ENCODE data around the gene SLC7A10.

Gene SLC7A10

GRCh38 chr19:33261511-33262189 lies 36.0 kb upstream of the SLC7A10 start:
- in situ Hi-C loops (cut with MboI; ENCODE audit: low sequenced_read_pairs) = no loop called here
- H3K36me3 ChIP-seq (replicated peaks) = no peaks in the 10 kb centered on the region
- H3K4me3 ChIP-seq = no peak overlapping the region
- H3K27me3 ChIP-seq (ENCODE audit: low read depth) = no peaks in the 10 kb centered on the region
- no peak for DNase-seq (ENCODE audit: low spot score in 2 of 2)
- no peaks in the 10 kb centered on the region for H3K4me1 ChIP-seq
- no peaks in the 10 kb centered on the region for H3K9me3 ChIP-seq

DNA sequence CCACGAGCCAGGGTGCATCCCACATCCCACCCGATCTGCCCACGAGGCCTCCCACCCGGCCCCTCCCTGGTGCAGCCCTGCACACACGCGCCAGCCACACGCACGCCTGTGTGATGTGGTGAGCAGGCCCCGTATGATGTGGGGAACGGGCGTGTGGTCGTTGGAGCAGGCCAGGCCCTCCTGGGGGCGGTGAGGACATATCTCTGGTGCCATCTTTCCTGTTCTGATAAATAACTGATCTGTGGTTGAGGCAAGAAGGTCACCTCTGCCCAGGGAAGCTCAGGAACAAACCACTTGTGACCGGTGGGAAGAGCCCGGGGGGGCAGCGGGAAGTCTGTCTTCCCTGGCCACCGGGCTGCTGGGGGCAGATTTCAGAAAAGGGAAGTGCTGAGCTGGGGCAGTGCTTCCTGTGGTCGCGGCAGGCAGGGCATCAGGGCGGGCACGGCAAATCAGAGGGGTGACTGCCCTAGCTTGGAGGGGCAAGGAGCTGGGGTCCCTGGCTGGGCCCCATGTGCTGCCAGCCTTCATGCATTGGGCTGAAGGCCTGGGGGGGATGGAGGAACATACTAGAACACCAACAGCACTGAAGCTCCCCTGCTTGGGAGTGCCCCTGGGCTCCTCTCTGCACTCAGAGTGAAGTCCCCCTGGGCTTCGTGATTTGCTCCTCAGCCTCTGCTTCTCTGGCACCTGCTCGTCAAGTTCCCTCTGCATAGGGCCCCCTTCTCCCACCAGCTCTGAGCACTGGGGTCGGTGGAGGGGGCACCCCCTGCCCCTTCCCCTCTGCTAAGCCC lies 35.2 kb upstream of the SLC7A10 start:
- in situ Hi-C loops (cut with MboI; ENCODE audit: low sequenced_read_pairs) = no loop called here
- DNase-seq (ENCODE audit: low spot score in 2 of 2) = no peak

DNA sequence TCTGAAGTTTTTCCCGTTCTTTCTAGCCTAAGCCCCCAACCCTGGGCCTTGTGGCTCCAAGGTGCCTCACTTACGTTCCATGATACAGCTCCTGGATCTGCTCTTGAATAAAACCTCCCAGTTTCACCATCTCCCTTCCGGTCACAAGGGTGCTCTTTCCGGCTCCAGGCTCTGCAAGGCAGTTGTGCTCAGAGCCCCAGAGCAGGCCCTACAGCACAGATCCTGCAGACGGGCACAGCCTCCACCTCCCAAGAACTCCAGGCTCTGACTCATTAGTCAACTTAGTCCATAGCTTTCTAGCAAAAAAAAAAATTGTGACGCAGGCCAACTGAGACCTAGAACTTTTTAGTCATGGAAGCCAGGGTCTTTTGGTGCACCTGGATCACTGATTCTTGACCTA lies 33.9 kb upstream of the SLC7A10 start:
- Histone ChIP-seq H3K4me1 (no peaks in the 10 kb centered on the region), H3K4me3 (no peak overlapping the region), H3K36me3 (replicated peaks) (no peaks in the 10 kb centered on the region), H3K9me3 (no peaks in the 10 kb centered on the region), H3K27me3 (ENCODE audit: low read depth) (no peaks in the 10 kb centered on the region)
- in situ Hi-C loops (cut with MboI; ENCODE audit: low sequenced_read_pairs) = no loop called here
- no peak for DNase-seq (ENCODE audit: low spot score in 2 of 2)

More for the DNA sequence above, 35.2 kb upstream of the SLC7A10 start:
- Histone ChIP-seq H3K4me1 (no peaks in the 10 kb centered on the region), H3K9me3 (no peaks in the 10 kb centered on the region), H3K36me3 (replicated peaks) (no peaks in the 10 kb centered on the region), H3K27me3 (ENCODE audit: low read depth) (no peaks in the 10 kb centered on the region), H3K4me3 (no peak overlapping the region)

- Histone ChIP-seq H3K4me3 (no peak overlapping the region), H3K27me3 (ENCODE audit: low read depth) (no peaks in the 10 kb centered on the region), H3K9me3 (no peaks in the 10 kb centered on the region), H3K36me3 (replicated peaks) (no peaks in the 10 kb centered on the region), H3K4me1 (no peaks in the 10 kb centered on the region)
- DNase-seq (ENCODE audit: low spot score in 2 of 2) = no peak
- in situ Hi-C loops (cut with MboI; ENCODE audit: low sequenced_read_pairs) = no loop called here
These were observed 32.2 kb upstream of the SLC7A10 start for GRCh38 chr19:33257828-33258227.

- DNase-seq (ENCODE audit: low spot score in 2 of 2) = no peak
- no peaks in the 10 kb centered on the region for H3K27me3 ChIP-seq (ENCODE audit: low read depth)
- in situ Hi-C loops (cut with MboI; ENCODE audit: low sequenced_read_pairs) = no loop called here
- H3K9me3 ChIP-seq = no peaks in the 10 kb centered on the region
- H3K4me3 ChIP-seq = no peak overlapping the region
- no peaks in the 10 kb centered on the region for H3K36me3 ChIP-seq (replicated peaks)
- no peaks in the 10 kb centered on the region for H3K4me1 ChIP-seq
These were observed 30.6 kb upstream of the SLC7A10 start for GRCh38 chr19:33256261-33256660.

DNA sequence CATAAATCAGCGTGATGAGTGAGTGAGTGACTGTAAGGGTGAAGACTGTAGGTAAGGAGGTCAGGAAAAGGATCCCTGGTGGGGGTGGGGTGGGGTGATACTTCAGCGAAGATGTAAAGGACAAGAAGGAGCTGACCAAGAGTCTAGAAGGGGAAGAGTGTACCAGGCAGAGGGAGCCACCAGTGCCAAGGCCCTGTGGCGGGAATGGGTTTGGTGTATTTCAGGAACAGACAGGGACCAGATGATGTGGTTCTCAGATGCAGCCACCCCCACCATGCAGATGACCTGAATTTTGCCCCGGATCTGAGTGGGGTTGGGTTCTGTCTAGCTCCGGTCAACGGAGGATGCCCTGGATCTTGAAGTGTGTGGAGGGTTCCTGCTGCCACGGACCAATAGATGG lies 30.1 kb upstream of the SLC7A10 start:
- H3K9me3 ChIP-seq = no peaks in the 10 kb centered on the region
- no peaks in the 10 kb centered on the region for H3K27me3 ChIP-seq (ENCODE audit: low read depth)
- no peaks in the 10 kb centered on the region for H3K4me1 ChIP-seq
- H3K4me3 ChIP-seq = no peak overlapping the region
- in situ Hi-C loops (cut with MboI; ENCODE audit: low sequenced_read_pairs) = no loop called here
- no peaks in the 10 kb centered on the region for H3K36me3 ChIP-seq (replicated peaks)
- no peak for DNase-seq (ENCODE audit: low spot score in 2 of 2)

- no peaks in the 10 kb centered on the region for H3K27me3 ChIP-seq (ENCODE audit: low read depth)
- DNase-seq (ENCODE audit: low spot score in 2 of 2) = no peak
- in situ Hi-C loops (cut with MboI; ENCODE audit: low sequenced_read_pairs) = no loop called here
These were observed 28.7 kb upstream of the SLC7A10 start for GRCh38 chr19:33254245-33254824.

DNA sequence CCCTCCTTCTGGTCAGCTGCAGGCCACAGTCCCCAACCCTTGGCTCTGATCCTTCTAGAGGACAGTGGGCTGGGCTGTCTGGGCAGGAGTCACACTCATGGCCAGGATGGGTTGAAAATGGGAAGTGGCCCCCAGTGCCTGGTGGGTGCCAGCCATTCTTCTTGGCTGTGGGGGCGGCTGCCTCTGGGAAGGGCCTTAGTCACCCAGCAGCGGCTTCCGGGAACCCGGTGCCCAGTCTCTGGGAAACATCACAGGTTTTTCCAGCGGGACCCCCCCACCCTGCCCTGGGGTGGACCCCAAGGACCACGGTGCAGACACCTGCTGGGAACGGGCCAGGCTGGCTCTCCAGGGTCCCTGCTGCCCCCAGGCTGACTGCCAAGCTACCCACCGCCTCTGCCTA lies 27.3 kb upstream of the SLC7A10 start:
- DNase-seq (ENCODE audit: low spot score in 2 of 2) = no peak
- in situ Hi-C loops (cut with MboI; ENCODE audit: low sequenced_read_pairs) = no loop called here
- Histone ChIP-seq H3K27me3 (ENCODE audit: low read depth) (no peaks in the 10 kb centered on the region), H3K9me3 (no peaks in the 10 kb centered on the region), H3K4me1 (no peaks in the 10 kb centered on the region), H3K36me3 (replicated peaks) (no peaks in the 10 kb centered on the region), H3K4me3 (no peak overlapping the region)

More at GRCh38 chr19:33254245-33254824, 28.7 kb upstream of the SLC7A10 start:
- H3K36me3 ChIP-seq (replicated peaks) = no peaks in the 10 kb centered on the region
- no peaks in the 10 kb centered on the region for H3K9me3 ChIP-seq
- H3K4me3 ChIP-seq = no peak overlapping the region
- no peaks in the 10 kb centered on the region for H3K4me1 ChIP-seq

DNA sequence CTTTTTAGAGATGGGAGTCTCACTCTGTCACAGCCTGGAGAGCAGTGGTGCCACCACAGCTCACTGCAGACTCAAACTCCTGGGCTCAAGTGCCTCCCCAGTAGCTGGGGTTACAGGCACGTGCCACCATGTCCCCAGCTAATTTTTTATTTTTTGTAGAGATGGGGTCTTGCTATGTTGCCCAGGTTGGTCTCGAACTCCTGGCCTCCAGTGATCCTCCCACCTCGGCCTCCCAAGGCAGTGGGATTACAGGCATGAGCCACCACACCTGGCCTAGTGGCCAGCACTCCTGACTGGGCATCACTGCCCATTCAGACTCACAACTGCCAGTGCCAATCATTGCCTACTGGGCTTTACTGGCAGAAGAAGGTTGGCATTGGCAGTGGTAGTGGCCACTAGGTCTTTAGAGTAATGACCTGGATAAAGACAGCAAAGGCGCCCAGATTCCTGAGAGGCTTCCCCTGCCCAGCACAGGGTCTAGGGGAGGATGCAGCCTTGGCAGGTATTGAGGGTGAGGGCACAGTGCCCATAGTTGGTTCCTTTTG lies 26.8 kb upstream of the SLC7A10 start:
- no peaks in the 10 kb centered on the region for H3K36me3 ChIP-seq (replicated peaks)
- no peak for DNase-seq (ENCODE audit: low spot score in 2 of 2)
- no peaks in the 10 kb centered on the region for H3K27me3 ChIP-seq (ENCODE audit: low read depth)
- H3K4me3 ChIP-seq = no peak overlapping the region
- no peaks in the 10 kb centered on the region for H3K4me1 ChIP-seq
- H3K9me3 ChIP-seq = no peaks in the 10 kb centered on the region
- in situ Hi-C loops (cut with MboI; ENCODE audit: low sequenced_read_pairs) = no loop called here

DNA sequence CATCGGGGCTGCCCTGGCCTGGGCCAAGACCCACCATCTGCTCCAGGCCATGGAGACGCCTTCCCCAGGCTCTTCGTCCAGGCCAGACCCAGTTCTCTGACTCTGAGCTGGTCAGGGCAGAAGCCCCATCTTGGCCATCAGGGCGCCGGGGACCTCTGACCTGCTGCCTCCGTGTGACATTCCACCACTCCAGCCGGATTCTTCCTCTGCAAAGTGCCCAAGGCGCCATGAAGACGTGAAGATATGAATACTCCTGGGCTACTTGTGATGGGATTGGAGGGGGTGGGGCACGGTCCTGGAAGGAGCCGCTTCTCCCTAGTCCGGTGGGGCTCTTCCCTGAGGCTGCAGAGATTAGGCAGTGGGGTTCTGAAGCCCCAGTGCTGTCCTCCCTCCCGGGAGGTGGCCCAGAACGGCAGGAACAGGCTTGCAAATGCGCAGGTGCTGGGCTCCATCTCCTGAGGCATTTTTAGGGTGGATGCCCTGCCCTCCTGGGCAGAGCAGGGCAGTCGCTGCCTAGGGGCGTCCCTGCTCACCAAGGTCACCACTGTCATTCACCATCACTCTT lies 26.0 kb upstream of the SLC7A10 start:
- in situ Hi-C loops (cut with MboI; ENCODE audit: low sequenced_read_pairs) = no loop called here
- no peaks in the 10 kb centered on the region for H3K36me3 ChIP-seq (replicated peaks)
- no peaks in the 10 kb centered on the region for H3K4me1 ChIP-seq
- H3K9me3 ChIP-seq = no peaks in the 10 kb centered on the region
- H3K4me3 ChIP-seq = no peak overlapping the region
- H3K27me3 ChIP-seq (ENCODE audit: low read depth) = no peaks in the 10 kb centered on the region
- DNase-seq (ENCODE audit: low spot score in 2 of 2) = no peak

DNA sequence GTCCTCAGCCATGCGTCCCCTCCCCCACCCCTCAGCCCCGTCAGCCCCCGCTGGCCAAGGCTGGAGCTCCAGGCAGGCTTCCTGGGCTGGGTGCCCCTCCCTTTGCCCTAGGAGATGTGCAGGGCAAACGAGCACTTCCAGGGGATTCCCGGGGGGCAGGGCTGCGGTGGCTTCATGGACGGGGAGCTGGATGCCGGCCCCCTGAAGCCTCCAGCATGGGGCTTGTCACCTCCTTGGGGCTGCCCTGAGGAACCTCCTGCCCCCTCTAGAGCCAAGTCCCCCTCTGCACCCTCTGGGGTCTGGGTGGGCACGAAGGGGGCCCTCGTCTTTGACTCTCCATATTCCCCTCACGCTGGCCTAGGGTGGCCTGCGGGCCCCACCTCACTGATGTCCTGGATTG lies 25.4 kb upstream of the SLC7A10 start:
- DNase-seq (ENCODE audit: low spot score in 2 of 2) = no peak
- in situ Hi-C loops (cut with MboI; ENCODE audit: low sequenced_read_pairs) = no loop called here

DNA sequence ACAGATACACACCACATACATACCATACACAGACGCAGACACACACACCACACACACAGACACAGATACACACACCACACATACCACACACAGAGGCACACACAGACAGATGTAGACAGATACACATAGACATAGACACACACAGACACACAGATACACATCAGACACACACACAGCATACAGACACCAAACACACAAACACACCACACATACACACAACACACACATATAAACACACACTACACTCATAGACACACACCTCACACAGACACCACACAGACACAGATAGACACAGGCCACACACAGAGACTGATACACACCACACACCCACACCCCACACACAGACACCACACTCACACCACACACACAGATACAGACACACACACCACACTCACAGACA lies 24.9 kb upstream of the SLC7A10 start:
- Histone ChIP-seq H3K4me1 (no peaks in the 10 kb centered on the region), H3K4me3 (no peak overlapping the region), H3K36me3 (replicated peaks) (no peaks in the 10 kb centered on the region), H3K9me3 (peaks cover 8% of the 10 kb centered on the region; the same call in 1 of the 2 replicates), H3K27me3 (ENCODE audit: low read depth) (no peaks in the 10 kb centered on the region)
- in situ Hi-C loops (cut with MboI; ENCODE audit: low sequenced_read_pairs) = no loop called here
- DNase-seq (ENCODE audit: low spot score in 2 of 2) = no peak

More for the DNA sequence above, 25.4 kb upstream of the SLC7A10 start:
- H3K36me3 ChIP-seq (replicated peaks) = no peaks in the 10 kb centered on the region
- no peak overlapping the region for H3K4me3 ChIP-seq
- no peaks in the 10 kb centered on the region for H3K27me3 ChIP-seq (ENCODE audit: low read depth)
- H3K9me3 ChIP-seq = peaks cover 2% of the 10 kb centered on the region; the same call in 1 of the 2 replicates
- H3K4me1 ChIP-seq = no peaks in the 10 kb centered on the region

GRCh38 chr19:33249740-33250366 lies 24.2 kb upstream of the SLC7A10 start:
- in situ Hi-C loops (cut with MboI; ENCODE audit: low sequenced_read_pairs) = no loop called here
- Histone ChIP-seq H3K27me3 (ENCODE audit: low read depth) (no peaks in the 10 kb centered on the region), H3K9me3 (peaks cover 10% of the 10 kb centered on the region; the same call in 1 of the 2 replicates), H3K36me3 (replicated peaks) (no peaks in the 10 kb centered on the region), H3K4me3 (no peak overlapping the region), H3K4me1 (no peaks in the 10 kb centered on the region)
- no peak for DNase-seq (ENCODE audit: low spot score in 2 of 2)

Measured in HAP-1 (cell line).